Measurements from ENCODE around the gene SYN1.

The SYN1 gene

DNA sequence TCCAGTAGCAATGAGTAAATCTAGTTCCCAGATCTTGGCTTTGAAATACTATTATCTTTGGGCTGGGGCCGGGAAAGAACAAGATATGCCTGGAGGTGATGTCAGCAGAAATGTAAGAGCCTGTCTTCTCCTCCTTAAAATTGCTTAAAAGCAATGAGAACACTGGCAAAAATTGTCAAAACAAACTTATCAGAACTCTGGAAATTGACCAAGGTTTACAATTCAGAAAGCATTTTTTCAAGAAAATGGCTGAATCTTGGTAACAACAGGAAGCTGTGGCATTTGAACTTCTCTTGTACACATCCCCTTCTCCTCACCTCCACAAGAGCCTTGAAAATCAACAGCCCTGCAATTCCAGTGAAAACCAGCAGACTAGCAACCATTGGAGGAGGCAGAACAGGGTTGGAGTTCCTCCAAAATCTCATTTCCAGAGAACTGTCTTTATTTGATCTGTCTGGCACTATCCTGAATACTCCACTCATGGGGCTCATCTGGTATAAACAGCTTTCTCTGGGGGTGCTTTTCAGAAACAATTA lies 23.9 kb downstream of the SYN1 start:
- DNase-seq (ENCODE audit: low spot score) = no peak

DNA sequence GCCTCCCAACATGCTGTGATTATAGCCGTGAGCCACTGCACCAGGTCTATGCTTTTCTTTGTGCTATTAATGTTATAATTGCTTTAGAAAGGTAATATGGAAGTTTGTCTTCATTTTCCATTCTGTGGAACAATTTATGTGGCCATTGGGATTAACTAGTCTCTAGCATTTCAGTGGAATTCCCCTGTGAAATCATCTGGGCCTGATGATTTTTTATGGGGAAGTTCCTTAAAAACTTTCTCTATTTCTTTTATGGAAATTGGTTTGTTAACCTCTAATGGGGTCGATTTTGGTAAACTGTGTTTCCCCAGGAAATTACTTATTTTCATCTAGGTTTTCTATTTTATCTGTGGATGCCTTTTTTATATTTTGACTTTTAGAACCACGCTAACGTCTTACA lies 26.1 kb downstream of the SYN1 start:
- no peak for DNase-seq (ENCODE audit: low spot score)

DNA sequence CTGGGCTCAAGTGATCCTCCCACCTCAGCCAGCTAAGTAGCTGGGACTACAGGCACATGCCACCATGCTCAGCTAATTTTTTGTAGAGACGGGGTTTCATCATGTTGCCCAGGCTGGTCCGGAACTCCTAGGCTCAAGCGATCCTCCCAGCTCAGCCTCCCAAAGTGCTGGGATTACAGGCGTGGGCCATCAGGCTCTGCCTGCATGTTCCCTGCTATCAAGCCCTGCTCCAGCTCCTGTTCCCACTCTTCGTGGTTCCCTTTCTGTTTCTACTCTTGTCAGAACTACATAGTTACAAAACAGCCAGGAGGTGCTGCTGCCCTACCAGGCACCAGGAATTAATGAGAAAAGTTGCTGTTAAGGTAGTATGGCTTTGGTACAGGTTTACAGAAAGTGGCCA lies 28.7 kb downstream of the SYN1 start:
- DNase-seq (ENCODE audit: low spot score) = no peak

DNA sequence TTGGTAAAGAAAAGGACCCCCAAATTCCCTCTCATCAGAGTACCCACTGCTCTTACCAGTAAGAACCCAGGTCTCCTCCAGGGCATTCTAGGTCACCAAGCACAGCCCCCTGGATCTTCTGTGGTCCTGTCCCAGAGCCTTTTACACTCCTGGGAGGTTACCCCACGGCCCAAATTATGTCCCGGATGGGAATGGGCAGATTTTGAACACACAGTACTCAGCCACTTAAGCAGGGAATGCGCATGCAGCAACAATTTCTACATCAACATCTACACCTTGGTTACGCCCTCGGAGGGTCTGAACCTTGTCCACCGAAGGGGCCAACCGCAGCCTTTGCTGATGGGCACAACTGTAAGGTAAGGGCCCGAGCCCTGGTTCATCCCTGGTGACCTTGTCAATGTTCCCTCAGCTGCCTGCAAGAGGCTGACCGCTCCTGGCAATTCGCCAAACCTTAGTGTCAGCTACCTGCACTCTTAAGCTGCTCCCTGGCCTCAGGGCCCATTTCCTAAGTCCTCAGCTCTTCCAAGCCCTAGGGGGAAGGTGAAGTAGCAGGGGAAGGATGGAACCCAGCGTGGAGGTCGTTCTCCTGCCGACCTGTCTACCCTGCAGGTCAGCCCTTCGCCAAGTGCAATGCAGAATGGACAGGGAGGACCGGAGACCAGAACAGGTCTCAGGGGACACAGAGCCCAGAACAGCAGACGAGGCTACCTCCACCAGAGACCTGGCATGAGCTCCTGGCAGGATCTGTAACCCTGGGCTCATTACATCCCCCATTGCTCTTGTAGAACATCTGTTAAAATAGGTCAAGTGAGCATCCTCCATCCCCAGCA lies 31.5 kb downstream of the SYN1 start:
- no peak for DNase-seq (ENCODE audit: low spot score)

DNA sequence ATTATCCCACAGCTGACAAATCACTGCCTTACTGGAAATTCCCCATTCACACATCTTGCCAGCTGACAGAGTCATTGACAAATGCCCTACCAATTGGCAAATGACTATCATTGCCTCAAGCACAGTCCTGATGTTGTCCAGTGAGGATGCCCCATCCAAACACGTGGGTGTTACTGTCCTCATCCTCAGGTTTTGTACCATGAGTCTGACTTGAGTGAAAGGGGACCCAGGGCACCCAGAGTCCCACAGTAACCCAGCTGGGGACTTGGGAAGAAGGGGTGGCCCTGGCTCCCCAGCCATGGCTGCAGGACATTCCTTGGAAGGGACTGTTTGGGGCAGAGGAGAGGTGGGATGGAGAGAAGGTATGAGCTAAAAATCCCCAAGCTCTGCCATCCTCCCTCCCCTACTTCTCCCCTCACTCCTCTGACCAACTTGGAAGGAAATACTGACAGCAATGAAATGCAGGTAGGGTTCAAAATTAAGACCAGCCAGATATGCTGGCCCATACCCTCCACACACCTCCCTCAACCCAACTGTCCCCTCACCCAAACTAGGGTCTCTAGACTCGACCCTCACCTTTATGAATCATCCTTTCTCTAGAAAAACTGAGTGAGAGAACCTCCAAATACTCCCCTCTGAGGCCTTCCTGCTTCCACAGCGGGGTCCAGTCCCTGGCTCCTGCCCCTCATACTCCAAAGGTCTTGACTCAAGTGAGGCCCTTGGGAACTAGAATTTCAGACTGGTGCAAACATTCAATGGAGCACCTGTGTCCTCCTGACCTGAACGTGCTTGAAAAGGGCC lies 32.4 kb downstream of the SYN1 start:
- no peak for DNase-seq (ENCODE audit: low spot score)

DNA sequence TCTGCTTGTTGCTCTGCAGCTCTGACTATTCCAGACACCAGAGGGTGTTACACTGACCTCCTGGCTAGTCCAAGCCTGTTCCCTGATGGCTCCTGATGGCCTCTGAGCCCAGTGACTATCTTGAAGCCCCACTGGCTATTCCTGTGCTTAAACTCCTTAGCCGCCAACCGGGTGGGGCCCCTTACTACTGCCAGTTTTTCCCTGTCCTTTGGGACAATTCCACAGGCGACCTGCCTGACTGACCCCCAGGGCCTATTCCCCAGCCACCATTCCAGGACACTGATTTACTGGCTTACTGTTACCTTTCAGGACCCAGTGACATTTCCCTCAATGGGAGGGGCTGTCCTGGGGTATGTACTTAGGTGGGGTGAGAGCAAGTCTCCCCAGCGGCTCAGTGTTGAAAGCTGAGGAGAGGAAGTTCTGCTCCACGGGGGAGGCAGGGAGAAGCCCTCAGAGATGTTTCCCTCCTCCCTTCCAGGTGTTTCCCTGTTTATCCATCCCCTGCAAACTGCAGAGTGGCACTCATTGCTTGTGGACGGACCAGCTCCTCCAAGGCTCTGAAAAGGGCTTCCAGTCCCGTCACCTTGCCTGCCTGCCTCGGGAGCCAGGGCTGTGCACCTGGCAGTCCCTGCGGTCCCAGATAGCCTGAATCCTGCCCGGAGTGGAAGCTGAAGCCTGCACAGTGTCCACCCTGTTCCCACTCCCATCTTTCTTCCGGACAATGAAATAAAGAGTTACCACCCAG lies 33.4 kb downstream of the SYN1 start:
- DNase-seq (ENCODE audit: low spot score) = no peak

DNA sequence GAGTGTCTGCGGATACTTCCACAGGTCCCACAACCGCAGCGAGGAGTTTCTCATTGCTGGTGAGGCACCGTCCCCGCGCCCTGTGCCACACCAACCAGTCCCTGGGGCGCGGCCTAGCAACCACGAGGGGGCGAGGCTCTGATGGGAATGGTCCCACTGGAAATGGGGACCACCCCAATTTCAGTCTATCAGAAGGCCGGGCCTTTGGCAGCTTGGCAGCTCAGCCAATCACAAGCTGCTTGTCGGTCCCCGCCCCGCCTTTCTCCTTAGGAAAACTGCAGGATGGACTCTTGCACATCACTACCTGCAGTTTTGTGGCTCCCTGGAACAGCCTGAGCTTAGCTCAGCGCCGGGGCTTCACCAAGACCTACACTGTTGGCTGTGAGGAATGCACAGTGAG lies 34.4 kb downstream of the SYN1 start:
- DNase-seq (ENCODE audit: low spot score) = no peak

DNA sequence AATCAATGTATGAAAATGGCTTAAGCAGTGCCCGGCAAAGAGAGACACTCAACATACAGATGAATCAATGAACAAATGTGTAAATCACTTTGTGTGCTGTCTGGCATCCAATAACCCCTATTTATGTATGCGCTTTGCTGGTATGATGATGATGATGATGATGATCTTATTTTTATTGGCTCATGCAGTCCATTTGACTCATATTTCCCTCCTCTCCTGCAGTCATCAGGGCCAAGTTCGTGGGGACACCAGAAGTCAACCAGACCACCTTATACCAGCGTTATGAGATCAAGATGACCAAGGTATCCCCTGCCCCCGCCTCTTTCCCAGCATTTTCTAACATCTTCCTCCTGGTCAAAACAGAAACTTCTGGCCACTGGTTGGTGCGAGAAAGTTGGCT lies 34.9 kb downstream of the SYN1 start:
- DNase-seq (ENCODE audit: low spot score) = no peak

DNA sequence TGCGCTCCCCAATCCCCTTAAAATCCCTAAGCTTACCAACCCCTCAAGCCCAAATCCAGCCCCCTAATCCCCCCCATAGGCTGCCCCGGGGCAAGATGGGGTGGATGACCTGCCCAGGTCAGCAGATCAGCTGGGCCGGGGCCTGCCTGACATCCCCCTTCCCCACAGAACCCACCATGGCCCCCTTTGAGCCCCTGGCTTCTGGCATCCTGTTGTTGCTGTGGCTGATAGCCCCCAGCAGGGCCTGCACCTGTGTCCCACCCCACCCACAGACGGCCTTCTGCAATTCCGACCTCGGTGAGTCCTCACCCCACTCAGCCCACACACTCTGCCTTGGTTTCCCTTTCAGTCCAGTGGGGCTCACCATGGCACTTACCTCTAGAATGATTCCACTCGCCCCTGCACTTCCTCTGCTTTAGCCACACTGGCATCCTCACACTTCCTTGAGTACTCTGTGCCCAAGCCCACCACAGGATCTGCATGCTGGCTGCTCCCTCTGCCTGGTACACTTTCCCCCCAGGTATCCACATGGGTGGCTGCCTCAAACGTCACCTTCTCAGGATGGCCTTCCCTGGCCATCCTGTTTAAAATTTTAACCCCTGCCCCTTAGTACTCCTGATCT lies 36.3 kb downstream of the SYN1 start:
- no peak for DNase-seq (ENCODE audit: low spot score)

DNA sequence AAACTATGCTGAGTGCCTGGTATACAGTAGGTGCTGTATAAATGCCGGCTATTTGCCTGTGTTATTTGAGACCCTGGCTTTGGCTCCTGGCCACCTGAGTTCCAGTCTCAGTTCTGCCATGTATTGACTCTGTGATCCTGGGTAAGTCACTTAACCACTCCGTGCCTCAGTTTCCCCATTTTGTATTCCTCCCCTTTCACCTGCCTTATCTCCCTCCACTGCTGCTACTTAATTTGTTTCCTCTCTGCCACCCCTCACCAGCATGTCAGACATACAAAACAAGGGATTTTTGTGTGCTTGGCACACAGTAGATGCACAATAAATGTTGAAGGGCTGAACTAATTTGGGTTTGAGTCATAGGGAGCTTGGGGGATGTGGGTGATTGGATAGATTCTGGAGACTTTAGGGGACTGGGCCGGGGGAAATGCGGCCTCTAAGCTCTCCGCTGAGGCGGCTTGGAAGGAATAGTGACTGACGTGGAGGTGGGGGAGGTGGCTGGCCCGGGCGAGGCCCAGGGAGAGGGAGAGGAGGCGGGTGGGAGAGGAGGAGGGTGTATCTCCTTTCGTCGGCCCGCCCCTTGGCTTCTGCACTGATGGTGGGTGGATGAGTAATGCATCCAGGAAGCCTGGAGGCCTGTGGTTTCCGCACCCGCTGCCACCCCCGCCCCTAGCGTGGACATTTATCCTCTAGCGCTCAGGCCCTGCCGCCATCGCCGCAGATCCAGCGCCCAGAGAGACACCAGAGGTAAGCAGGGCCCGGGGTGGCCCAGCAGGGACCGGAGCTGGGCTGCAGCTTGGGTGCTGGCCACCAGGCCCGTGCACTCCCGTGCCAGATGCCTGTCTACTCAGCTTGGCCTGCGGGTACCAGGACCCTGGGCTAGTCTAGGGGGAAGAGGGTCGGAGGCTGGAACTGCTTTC lies 37.7 kb downstream of the SYN1 start, which contains the start of gene TIMP1:
Gene TIMP1, plus strand, starts transcription at position 706 of the 917 bp plus-strand sequence. CDS start 980 bp downstream, outside the sequence.
- DNase-seq (ENCODE audit: low spot score) = peak; percentile 81

DNA sequence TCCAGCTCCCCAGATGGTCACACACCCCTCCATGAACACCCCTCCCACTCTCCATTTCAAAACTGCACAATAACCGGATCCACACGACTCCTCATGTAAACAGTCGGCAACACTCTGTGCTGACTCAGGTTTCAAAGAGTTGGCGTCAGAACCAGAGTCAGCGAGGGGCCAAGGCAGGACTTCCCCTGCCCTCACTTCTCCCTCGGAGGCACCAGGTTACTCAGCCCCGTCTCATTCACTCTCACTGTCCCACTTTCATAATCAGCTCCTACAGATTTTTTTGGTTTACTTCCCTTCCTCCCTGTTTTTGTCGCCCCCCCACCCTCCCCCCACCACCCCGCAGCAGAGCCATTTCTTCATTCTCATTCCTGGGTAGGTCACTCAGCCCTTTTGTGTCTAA lies 40.1 kb downstream of the SYN1 start:
- no peak for DNase-seq (ENCODE audit: low spot score)

DNA sequence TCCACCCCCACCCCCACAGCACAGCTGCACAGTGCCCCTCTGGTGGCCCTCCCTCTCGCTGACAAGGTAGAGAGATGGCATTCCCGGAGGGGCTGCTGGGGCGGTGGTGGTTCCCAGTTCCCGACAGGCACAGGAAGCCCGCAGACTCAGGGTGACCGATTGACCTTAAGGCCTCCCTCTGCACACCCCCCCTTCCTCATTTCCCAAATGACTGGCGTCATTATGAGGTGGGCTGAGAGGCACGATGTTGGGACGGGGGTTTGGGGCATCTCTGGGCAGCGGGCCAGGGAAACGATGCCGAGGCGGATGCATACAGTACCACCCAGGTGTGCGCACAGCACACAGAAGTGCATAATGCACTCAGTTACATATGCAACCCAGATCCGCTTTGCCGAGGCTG lies 41.0 kb downstream of the SYN1 start:
- DNase-seq (ENCODE audit: low spot score) = no peak

DNA sequence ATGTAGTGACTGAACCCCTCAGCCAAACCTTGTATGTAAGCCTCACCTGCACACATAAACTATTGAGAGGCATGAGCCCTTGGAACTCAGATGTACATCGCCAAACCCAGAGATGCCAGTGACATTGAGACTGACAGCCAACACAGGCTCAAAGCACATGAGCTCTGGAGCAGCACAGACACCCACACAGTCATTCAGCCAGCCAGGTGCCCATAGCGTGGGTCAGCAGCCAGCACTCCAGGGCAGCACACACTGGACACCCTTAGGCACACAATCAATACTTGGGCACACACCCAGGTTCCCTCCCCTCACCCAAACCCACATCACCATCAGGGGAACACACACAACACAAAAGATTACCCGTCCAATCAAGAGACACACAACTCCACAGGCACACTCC lies 41.8 kb downstream of the SYN1 start:
- DNase-seq (ENCODE audit: low spot score) = no peak

DNA sequence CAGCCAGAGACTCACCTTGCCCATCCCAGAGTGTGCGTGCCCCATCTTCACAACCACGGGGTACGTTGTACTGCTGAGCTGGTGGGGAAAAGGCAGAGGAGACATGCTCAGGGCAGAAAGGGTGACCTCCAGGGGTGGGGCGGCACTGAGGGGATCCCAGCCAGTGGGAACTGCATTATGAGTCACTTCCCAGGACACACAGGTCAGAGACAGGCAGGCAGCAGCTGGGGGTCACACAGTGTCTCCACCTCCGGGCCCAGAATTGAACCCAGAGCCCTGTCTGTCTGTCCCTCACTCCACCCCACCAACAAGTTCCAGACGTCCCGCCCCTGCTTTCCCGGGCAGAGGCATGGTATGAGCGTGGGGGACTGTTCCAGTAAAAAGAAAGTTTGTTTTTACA lies 42.2 kb downstream of the SYN1 start:
- no peak for DNase-seq (ENCODE audit: low spot score)

DNA sequence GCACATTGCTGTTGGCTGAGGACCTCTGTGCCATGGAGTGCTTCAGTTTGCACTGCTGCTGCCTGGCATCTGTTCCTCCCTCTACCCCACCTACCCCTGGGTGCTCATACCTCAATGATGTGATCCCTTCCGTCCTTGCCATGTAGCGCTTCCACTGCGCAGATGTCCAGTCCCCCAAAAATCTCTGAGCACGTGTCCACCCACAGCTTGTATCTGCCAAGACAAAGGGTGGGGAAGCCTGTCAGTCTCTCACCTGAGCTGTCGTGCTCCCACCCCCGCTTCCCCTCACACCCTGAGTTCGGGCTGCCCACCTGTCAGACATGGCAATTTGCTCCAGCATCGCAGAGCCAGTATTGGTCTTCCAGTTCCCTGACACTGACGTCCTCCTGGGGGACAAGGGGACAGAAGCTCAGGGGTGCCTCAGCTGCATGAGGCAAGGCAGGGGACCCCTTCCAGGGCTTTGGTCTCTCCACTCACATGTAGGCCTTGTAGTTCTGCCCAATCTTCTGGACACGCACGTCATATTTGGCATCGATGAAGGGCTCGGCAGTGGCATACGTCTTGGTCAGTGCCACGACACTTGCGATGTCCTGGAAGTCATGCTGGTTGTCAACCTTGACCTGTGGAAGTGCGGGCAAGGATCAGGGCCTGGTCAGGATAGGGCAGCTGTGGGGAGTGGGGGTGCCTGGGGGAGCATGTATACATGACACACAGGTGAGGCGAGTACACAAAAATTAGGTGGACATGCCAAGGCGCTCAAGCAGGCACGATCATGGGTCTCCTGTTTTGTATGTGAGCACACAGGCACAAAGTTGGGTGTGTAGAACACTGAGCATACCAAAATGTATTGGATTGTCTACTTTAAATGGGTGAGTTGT lies 43.4 kb downstream of the SYN1 start:
- DNase-seq (ENCODE audit: low spot score) = no peak

DNA sequence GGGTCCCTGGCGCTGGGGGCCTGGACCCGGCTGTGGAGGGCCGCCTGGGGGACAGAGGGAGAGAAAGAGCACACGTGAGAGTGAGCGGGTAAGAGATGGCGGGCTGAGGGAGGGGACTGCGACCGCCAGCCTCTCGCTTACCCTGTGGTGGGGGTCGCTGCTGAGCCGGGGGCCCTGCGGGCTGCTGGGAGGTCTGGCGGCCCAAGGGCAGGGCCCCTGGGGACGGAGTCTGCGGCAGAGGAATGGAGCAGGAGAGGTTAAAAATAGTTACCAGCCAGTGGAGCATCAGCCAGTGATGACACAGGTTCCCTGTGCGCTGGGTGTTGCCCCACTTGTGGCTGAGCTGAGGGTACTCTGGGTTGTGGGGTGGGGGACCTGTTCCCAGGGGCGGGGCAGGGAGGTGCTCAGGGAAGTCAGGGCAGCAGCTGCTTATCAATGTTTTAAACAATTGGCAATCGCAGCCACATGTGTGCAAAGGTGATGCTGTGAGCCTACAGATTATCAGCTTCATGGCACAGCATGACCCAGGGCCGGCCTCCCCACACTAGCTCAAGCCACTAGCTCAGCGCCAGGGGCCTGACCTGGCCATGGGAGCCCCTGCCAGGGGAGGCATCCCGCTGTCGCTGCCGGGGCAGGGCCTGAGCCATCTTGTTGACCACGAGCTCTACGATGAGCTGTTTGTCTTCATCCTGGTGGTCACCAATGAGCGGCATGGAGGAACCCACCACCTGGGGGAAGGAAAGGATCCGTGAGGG lies 44.9 kb downstream of the SYN1 start:
- DNase-seq (ENCODE audit: low spot score) = no peak

DNA sequence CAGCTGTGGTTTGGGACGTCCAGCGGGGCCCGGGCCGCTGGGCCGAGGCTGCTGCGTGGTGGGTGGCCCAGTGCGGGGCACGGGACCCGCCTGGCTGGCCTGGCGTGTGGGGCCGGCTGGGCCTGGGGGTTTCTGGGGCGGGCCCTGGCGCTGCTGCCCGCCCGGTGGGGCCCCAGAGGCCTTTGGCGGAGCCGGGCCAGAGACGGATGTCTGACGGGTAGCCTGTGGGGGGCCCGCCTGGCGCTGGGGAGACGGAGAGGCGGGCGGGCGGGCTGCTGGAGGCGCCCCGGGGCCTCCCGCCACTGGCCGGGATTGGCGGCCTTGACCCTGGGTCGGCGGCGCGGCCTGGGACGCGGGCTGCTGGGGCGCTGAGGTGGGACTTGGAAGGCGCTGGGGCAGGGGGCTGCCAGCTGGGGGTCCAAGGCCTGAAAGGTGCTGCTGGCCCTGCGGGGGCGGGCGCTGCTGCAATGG lies 45.5 kb downstream of the SYN1 start:
- DNase-seq (ENCODE audit: low spot score) = peak; percentile 34

DNA sequence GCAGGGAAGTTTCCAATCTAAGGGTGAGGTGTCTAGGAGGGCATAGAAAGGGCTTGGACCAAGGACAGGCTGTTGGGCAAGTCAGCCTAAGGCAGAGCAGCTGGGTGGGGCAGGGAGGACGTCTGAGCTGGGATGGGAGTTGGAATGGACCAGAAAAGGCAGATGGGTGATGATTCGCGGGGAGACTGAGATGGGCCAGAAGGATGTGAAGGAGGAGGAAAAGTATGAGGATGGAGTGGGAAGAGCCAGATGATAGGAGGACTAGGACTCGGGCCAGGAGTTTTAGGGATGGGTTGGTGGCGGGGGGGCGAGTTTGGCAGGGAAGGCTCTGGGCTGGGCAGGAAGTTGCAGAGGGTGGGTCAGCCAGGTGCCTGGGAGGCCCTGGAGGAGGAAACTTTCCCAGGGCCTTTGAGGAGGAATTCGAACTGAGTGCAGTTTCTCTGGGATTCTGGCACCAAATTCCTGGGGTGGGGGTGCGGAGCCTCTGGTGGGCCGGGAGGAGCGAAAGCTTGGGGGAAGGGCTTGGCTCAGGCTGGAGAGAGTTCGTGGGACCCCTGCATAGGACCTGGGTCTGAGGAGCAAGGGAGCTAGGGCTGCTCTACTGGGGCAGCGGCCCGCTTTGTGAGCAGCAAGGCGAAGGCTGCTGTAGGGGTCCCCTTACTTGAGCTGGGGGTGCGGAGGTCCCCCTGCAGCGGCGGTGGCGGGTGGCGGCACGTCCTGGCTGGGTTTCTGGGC lies 46.1 kb downstream of the SYN1 start:
- DNase-seq (ENCODE audit: low spot score) = peak; percentile 62
